ENCODE measurements around the gene FAM163A.

DNA sequence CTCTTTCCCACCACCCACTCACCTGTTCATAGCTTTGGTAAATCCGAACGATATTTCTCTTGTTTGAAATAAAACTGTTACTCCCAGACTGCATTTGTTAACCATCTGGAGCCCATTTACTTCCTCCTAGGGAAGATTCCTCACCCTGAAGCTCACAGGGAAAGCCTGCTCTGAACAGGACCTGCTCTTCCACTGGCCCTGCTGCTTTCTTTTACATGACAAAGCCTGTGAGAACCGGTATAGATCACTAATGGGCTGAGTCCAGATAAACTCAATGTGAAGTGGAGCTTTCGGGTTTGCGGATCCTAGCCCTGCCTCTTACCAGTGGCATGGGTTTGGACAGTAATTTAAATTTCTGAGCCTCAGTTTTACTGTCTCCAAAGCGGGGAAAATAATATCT is 45.2 kb downstream of the FAM163A start:
- TF ChIP-seq POLR2A (IDR thresholded peaks at IDR 0.05; ENCODE audit: low read depth), result no peak
- TF ChIP-seq, protein P1, sequence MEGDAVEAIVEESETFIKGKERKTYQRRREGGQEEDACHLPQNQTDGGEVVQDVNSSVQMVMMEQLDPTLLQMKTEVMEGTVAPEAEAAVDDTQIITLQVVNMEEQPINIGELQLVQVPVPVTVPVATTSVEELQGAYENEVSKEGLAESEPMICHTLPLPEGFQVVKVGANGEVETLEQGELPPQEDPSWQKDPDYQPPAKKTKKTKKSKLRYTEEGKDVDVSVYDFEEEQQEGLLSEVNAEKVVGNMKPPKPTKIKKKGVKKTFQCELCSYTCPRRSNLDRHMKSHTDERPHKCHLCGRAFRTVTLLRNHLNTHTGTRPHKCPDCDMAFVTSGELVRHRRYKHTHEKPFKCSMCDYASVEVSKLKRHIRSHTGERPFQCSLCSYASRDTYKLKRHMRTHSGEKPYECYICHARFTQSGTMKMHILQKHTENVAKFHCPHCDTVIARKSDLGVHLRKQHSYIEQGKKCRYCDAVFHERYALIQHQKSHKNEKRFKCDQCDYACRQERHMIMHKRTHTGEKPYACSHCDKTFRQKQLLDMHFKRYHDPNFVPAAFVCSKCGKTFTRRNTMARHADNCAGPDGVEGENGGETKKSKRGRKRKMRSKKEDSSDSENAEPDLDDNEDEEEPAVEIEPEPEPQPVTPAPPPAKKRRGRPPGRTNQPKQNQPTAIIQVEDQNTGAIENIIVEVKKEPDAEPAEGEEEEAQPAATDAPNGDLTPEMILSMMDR (IDR thresholded peaks at IDR 0.05), result no peak
